C4-2B (cell line): ENCODE data around the gene CCNL2.

Experiments used
- CTCF ChIP-seq: fragments of 450-650 bp; conservative IDR thresholded peaks from 2 replicates; pipeline ENCODE4 v1.5.1; 2017; ENCODE audit warnings: mild to moderate bottlenecking
- ZFX ChIP-seq: fragments of 450-650 bp; IDR thresholded peaks from 2 replicates; pipeline ENCODE4 v1.6.1; 2017

GRCh38 chr1:1395166-1395565 is 4.0 kb downstream of the CCNL2 start:
- TF ChIP-seq CTCF (no peak), ZFX (no peak)
